LHCN-M2 (cell line): Measurements from ENCODE around the gene CAMK2G. TPM values are rescaled to one million over a fixed set of nuclear protein-coding genes. Genes with fewer than 3 reads are reported as not detected.
A peak's percentile ranks its signal among the peaks of the same experiment; 100 is the strongest.
"Not testable (repeated sequence)": the region's sequence is repeated elsewhere in the genome, so short reads cannot be mapped to it uniquely, and the experiment has no call there.

Experiments used
- DNase-seq: peaks from one replicate; pipeline ENCODE4 v3.0.0-alpha.2; 2012; ENCODE audit warnings: low read depth
- total RNA-seq: library from RNA; depleted of rRNA; stranded (reverse); fragments of >200 nt; gene quantifications from 2 replicates; pipeline ENCODE4 v1.2.3, GENCODE V29; 2014

CAMK2G gene
- total RNA-seq, 1 experiment from 2014 or later, result 20.8 TPM

DNA sequence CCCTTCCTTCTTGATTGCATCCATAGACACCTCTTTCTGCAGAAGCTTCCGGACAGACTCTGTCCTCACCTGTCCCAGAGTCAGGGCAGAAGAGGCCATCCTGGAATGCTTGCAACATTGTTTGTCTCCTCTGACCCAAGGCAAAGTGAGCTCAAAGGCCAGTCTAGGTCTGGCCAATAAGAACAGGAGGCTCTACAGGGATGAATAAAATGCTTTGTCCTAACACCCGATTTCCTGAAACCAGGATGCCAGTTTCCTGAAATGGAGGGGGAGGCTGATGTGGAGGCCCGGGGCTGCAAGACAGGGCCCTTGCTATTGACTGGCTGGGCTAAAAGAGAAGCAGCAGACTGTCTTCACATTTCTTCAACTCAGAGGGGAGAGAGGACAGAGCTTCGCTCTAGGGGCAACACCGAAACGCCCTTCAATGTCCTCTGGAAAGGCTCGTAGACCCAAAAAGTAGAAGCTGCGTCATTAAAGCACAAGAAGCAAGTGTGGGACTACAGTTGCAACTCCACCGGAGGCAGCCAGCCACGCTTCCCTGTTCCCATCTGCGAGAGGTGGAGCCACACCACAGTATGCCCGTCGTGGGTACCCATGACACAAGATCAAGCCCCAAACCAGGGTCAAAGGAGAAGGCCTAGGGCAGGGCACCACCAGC, 33.8 kb downstream of the CAMK2G start:
- no peak for DNase-seq

- DNase-seq, result no peak
Observed at GRCh38 chr10:73840056-73840402, 34.3 kb downstream of the CAMK2G start.

- no peak for DNase-seq
Observed at GRCh38 chr10:73839276-73839966, 34.9 kb downstream of the CAMK2G start.

DNA sequence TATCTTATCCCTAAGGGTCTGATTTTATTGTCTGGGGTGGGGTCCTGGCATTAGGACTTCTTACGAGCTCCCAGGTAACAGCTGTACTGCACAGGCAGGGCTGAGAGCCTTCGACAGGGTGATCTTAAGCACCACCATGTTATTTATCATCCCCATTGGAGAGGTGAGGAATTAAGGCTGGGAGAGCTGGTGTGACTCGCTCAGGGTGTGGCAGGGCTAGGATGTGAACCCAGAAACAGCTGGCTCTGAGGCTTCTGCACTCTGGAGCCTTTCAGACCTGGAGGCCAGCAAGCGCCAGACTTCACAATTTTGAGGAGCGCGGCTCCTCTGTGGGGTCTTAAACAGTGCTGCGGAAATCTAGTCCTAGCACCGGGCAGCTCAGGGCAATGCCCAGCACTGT, 35.5 kb downstream of the CAMK2G start:
- peak; percentile 58 for DNase-seq

GRCh38 chr10:73838008-73838567, 36.3 kb downstream of the CAMK2G start:
- DNase-seq, result no peak

- peak; percentile 46 for DNase-seq
Observed at GRCh38 chr10:73837072-73837471, 37.3 kb downstream of the CAMK2G start.

DNA sequence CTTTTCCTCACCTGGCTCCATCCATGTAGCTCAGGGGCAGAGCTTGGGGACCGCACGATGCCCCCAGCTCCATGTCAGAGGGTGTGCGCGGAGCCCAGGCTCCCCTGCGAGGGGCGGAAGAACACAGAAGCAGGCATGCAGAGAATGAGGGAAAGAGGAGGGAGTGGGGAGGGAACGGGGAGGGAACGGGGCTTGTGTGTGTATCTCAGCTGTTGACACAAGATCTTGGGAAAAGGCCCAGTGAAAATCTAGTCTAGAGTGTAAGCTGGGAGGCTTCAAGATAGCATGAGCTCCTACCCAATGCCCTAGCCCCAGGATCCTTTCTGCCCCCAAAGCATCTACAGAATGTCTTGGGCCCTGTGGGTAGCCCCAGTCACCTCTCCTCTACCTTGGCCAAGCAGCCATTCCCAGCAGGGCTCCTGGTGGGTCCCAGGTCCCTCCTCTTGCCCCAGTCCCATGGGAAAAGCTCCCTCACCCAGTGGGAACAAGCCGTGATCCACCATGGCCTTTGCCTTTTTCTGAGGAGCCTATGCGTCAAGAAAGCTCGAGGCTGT, 37.9 kb downstream of the CAMK2G start:
- no peak for DNase-seq

GRCh38 chr10:73829090-73829489, 45.3 kb downstream of the CAMK2G start:
- DNase-seq, result not testable (repeated sequence)

GRCh38 chr10:73828161-73828560, 46.2 kb downstream of the CAMK2G start:
- peak; percentile 34 for DNase-seq

DNA sequence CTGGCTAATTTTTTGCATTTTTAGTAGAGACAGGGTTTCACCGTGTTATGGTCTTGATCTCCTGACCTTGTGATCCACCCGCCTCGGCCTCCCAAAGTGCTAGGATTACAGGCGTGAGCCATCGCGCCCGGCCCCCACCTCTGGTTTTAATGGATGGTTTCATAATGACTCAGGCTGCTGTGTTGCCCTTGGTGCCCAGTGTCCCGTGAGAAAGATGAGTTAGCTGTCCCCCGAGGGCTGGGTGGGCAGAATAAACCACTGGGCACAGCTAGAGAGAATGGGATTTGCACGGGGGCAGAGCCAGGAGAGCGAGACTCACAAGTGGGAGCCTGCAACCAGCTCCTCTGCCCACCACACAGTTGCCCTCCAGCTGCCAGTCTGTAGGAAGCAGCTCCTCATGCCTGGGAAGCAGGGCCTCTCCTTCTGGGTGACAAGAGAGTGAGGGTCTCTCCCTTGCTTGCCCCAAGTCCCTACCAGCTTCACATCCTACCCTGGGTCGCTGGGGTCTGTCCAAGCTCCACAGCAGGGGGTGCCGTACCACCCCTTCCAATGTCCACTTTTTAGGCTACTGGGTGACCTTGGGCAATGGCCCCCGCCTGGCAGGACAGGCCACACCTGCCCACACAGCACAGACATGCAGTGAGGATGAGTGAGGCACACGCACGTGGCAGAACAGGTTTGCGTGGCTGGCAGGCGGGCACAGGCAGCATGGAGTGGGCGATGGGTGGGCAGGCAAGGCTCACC, 46.8 kb downstream of the CAMK2G start:
- DNase-seq, result peak; percentile 97

- DNase-seq, result no peak
Observed at GRCh38 chr10:73824146-73824725, 50.1 kb downstream of the CAMK2G start.

- no peak for DNase-seq
Observed at GRCh38 chr10:73823391-73823790, 51.0 kb downstream of the CAMK2G start.

- DNase-seq, result no peak
Observed at GRCh38 chr10:73819513-73820093, 54.8 kb downstream of the CAMK2G start.

DNA sequence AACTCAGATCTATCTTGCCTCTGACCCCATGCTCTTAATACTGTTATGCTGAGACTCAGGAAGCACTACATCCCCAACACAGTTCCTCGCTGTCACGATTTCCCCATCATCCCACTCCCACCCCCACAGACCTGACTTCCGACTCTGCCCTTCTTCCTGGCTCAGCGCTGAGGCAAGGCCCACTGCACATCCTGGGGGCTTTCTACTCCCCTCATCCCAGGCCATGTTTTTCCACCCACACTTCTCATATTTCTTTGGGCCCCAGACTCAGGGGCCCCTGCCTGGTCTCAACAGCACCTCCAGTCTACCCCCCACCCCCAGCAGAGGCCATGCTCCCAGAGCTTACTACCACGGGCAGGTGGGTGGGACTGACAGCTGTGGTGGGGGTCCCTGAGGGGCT, 55.3 kb downstream of the CAMK2G start:
- DNase-seq, result no peak

DNA sequence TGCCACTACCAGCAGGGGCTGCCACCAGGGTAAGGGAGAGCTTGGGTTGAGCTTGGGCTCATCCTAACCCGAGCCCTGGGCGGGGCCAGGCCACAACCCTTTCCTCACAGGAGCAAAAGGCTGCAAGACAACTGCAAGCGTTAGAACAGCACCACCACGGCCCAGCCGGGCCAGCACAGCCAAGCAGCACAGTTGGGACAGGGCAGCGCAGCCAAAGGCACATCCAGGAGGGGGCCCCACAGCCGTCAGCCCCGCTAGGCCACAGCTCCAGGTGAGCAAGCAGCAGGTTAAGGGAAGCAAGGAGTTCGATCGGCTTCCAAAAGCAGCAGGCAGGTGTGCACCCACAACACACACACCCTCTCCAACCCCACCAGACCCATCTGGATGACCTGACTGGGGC, 56.0 kb downstream of the CAMK2G start:
- DNase-seq, result no peak

GRCh38 chr10:73817826-73818225, 56.5 kb downstream of the CAMK2G start:
- no peak for DNase-seq

DNA sequence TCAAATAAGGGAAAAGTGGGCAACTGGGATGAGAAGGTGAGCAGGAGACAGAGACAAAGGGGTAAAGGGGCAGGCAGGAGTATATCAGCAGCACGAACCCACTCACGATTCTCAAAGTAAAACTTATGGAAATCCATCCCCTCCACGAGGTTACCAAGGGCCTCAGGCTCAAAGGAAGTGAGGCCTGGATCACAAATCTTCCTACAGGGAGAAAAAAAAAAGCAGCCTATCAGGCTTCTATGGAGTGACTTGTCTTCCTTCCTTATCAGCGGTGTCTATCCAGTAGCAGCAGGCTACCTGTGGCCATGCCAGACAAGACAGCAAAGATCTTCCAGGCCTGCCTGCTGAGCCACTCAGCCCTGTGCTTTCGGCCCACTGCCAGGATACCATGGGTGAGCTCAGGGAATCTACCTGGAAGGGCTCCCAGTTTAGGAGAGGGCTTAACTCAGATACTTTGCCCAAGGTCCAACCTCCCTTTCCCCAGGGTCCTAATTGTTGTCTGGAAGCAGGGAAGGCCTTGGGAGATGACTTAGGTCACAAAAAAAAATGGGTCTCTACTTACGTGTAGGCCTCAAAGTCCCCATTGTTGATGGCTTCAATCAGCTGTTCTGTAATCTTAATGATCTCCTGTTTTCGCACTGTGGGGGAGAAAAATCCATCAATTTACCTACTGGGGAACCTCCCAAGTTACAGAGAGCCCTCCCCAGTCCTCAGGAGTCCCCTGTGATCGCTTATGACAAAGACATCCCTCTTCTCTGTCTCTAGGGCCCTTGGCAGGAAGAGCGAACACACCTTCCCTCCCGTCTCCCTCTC, 57.2 kb downstream of the CAMK2G start:
- DNase-seq, result no peak

GRCh38 chr10:73815719-73816030, 58.7 kb downstream of the CAMK2G start:
- no peak for DNase-seq

DNA sequence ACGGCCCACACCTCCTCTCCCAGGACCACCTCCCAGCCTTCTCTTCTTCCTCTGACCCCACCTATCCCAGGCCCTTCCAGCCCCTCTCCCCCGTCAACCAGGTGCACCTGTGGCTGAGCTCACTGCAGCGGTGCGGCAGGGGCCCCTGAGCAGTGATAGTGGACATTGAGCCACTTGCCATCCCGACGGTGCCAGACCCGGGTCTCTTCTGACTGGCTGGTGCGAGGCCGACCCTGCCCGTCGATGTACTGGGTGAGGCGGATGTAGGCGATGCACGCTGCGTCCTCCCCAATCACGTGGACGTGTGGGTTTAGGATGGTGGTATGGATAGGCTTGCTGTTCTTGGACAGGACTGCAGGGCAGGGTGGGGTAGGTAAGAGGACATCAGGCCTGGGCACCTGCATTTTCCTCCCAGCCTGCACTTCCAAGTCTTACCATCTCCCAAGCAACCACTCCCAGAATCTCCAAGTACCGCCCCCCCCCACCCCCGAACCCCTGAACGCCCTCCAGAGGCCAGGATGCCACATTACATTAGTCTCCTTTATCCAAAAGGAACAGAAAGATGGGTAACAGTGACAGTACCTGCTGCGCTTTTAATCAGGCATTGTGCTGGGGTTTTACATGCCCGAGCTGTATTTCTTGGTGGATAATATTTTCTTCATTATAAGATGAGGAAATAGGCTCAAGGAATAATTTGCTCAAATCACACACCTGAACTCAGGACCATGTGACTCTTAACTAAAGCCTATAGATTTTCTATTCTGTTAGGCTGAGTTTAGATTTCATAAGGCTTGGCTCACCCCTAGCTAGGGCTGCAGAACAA, 59.2 kb downstream of the CAMK2G start:
- peak; percentile 34 for DNase-seq
